SK-N-SH (cell line): ENCODE data around the gene PPAT.
A peak's percentile ranks its signal among the peaks of the same experiment; 100 is the strongest.

ENCODE experiments used
- CHD2 ChIP-seq: fragments of 150-350 bp; IDR thresholded peaks from 2 replicates; pipeline ENCODE4 v1.6.1; 2018; ENCODE audit warnings: low read length; ENCODE audit not compliant: partially characterized antibody
- CTCF ChIP-seq: fragments of 200-600 bp; sonication (generic); IDR thresholded peaks from 2 replicates; pipeline ENCODE4 v1.6.1; 2017; ENCODE audit warnings: antibody characterized with exemption, mild to moderate bottlenecking, moderate library complexity
- EP300 ChIP-seq, 2 experiments: IDR thresholded peaks; 2 replicates each; pipeline versions ENCODE4 v1.4.0 to v1.6.1; 2012; ENCODE audit warnings: borderline replicate concordance in 1 of 2, low read depth in 1 of 2, low read length in 1 of 2
- EZH2phosphoT487 ChIP-seq: fragments of 200-600 bp; sonication (generic); IDR thresholded peaks from 2 replicates; pipeline ENCODE4 v1.6.1; 2017; ENCODE audit warnings: low read depth, mixed run types, mild to moderate bottlenecking, antibody characterized with exemption, moderate library complexity, borderline replicate concordance
- FOXJ3 ChIP-seq: sonication (generic); formaldehyde crosslinking; IDR thresholded peaks from 2 replicates; pipeline ENCODE4 v1.5.1; 2020; ENCODE audit warnings: mild to moderate bottlenecking, missing genetic modification reagents
- JUND ChIP-seq: IDR thresholded peaks from 2 replicates; pipeline ENCODE4 v1.4.0; 2012
- MAX ChIP-seq: IDR thresholded peaks from 2 replicates; pipeline ENCODE4 v1.4.0; 2012; ENCODE audit warnings: low read depth
- NFIC ChIP-seq: IDR thresholded peaks from 2 replicates; pipeline ENCODE4 v1.4.0; 2012; ENCODE audit warnings: borderline replicate concordance
- POLR2AphosphoS5 ChIP-seq: IDR thresholded peaks from 2 replicates; pipeline ENCODE4 v1.6.1; 2012; ENCODE audit warnings: low read depth, low read length
- RAD21 ChIP-seq: IDR thresholded peaks from 2 replicates; pipeline ENCODE4 v1.6.1; 2012; ENCODE audit warnings: mild to moderate bottlenecking, low read length
- SIN3A ChIP-seq: IDR thresholded peaks from 2 replicates; pipeline ENCODE4 v1.6.1; 2012; ENCODE audit warnings: low read depth, mild to moderate bottlenecking, low read length, moderate library complexity, borderline replicate concordance
- TF ChIP-seq, protein P1 (sequence below): IDR thresholded peaks from 2 replicates; pipeline ENCODE4 v1.6.1; 2012; ENCODE audit warnings: mild to moderate bottlenecking, low read depth, low read length, moderate library complexity
- TF ChIP-seq, protein P2 (sequence below): IDR thresholded peaks from 2 replicates; pipeline ENCODE4 v1.4.0; 2012; ENCODE audit warnings: low read depth, borderline replicate concordance
- TF ChIP-seq, protein P3 (sequence below): IDR thresholded peaks from 2 replicates; pipeline ENCODE4 v1.4.0; 2012; ENCODE audit warnings: low read depth, borderline replicate concordance

DNA sequence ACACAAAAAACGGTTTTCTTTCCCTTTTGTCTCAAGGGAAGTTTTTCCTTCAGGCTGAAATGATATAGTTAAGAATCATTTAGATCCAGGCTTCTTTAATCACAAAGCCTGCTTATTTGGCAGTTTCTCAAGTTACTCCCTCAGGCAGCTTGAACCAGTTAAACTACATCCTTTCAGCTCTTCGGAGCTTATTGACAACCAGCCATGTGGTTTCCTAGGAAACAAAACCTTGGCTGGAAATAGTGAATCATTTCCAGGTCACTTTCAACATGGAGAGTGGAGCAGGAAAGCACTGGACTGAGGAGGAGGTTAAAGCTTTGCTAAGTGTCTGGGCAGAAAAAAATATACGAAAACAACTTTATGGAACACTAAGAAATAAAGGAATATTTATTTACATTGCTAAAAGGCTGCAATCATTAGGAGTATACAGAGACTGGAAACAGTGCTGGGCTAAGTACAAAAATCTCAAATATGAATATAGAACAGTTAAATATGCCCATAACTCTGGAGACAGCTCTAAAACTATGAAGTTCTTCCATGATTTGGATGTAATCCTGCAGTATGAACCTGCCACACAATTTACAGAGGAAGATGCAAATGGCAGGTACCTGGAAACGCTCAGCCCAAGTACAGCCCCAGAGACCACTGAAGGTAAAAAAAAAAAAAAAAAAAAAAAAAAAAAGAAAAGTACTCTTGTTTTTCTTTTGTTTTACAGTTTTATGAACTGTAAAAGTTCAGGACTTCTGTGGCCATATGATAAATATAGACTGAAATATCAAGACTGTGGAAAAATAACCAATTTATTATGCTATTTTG lies 25.0 kb downstream of the PPAT start:
- TF ChIP-seq MAX (peak; percentile 64; the same call in 1 of the 2 replicates), EZH2phosphoT487 (no peak), CTCF (no peak), JUND (peak; percentile 48; the same call in 1 of the 2 replicates), POLR2AphosphoS5 (peak; percentile 77), NFIC (peak; percentile 53; the same call in 1 of the 2 replicates), RAD21 (no peak), EP300 (IDR thresholded peaks at IDR 0.05; ENCODE audit: borderline replicate concordance in 1 of 2, low read depth in 1 of 2, low read length in 1 of 2) (no peak; a peak in 2 of 4 replicates), SIN3A (no peak), FOXJ3 (CRISPR knock-in tag) (no peak), CHD2 (no peak)
- TF ChIP-seq, protein P1, sequence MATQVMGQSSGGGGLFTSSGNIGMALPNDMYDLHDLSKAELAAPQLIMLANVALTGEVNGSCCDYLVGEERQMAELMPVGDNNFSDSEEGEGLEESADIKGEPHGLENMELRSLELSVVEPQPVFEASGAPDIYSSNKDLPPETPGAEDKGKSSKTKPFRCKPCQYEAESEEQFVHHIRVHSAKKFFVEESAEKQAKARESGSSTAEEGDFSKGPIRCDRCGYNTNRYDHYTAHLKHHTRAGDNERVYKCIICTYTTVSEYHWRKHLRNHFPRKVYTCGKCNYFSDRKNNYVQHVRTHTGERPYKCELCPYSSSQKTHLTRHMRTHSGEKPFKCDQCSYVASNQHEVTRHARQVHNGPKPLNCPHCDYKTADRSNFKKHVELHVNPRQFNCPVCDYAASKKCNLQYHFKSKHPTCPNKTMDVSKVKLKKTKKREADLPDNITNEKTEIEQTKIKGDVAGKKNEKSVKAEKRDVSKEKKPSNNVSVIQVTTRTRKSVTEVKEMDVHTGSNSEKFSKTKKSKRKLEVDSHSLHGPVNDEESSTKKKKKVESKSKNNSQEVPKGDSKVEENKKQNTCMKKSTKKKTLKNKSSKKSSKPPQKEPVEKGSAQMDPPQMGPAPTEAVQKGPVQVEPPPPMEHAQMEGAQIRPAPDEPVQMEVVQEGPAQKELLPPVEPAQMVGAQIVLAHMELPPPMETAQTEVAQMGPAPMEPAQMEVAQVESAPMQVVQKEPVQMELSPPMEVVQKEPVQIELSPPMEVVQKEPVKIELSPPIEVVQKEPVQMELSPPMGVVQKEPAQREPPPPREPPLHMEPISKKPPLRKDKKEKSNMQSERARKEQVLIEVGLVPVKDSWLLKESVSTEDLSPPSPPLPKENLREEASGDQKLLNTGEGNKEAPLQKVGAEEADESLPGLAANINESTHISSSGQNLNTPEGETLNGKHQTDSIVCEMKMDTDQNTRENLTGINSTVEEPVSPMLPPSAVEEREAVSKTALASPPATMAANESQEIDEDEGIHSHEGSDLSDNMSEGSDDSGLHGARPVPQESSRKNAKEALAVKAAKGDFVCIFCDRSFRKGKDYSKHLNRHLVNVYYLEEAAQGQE: no peak
- TF ChIP-seq, protein P2, sequence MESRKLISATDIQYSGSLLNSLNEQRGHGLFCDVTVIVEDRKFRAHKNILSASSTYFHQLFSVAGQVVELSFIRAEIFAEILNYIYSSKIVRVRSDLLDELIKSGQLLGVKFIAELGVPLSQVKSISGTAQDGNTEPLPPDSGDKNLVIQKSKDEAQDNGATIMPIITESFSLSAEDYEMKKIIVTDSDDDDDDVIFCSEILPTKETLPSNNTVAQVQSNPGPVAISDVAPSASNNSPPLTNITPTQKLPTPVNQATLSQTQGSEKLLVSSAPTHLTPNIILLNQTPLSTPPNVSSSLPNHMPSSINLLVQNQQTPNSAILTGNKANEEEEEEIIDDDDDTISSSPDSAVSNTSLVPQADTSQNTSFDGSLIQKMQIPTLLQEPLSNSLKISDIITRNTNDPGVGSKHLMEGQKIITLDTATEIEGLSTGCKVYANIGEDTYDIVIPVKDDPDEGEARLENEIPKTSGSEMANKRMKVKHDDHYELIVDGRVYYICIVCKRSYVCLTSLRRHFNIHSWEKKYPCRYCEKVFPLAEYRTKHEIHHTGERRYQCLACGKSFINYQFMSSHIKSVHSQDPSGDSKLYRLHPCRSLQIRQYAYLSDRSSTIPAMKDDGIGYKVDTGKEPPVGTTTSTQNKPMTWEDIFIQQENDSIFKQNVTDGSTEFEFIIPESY: no peak
- TF ChIP-seq, protein P3, sequence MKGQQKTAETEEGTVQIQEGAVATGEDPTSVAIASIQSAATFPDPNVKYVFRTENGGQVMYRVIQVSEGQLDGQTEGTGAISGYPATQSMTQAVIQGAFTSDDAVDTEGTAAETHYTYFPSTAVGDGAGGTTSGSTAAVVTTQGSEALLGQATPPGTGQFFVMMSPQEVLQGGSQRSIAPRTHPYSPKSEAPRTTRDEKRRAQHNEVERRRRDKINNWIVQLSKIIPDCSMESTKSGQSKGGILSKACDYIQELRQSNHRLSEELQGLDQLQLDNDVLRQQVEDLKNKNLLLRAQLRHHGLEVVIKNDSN: no peak
